Astrocyte (in vitro differentiated cells and primary cell): Measurements from ENCODE around the gene KCNIP2.

ENCODE experiments used
- CTCF ChIP-seq: IDR thresholded peaks from 2 replicates; pipeline ENCODE4 v1.5.1; 2011; ENCODE audit warnings: low read depth, mild to moderate bottlenecking, inconsistent platforms, low read length, moderate library complexity; ENCODE audit not compliant: insufficient read depth
- EZH2 ChIP-seq: IDR thresholded peaks from 2 replicates; pipeline ENCODE4 v1.6.1; 2012; ENCODE audit warnings: mild to moderate bottlenecking, low read length, inconsistent platforms; ENCODE audit not compliant: insufficient read depth

GRCh38 chr10:101782811-101783735 is 60.5 kb downstream of the KCNIP2 start, which contains the start of gene NPM3:
- TF ChIP-seq CTCF = no peak
- TF ChIP-seq EZH2 = no peak
